T follicular helper cell (primary cell): Measurements from ENCODE around the gene SNED1.

Source experiments
- DNase-seq: peaks from one replicate; pipeline ENCODE4 v3.0.0-alpha.2; 2020; ENCODE audit warnings: low read depth

The SNED1 gene

GRCh38 chr2:241006412-241006811, 8.0 kb downstream of the SNED1 start:
- DNase-seq: no peak

GRCh38 chr2:241007111-241007510, 8.7 kb downstream of the SNED1 start:
- DNase-seq: no peak

- no peak for DNase-seq
These were observed 9.7 kb downstream of the SNED1 start for GRCh38 chr2:241007880-241008710.

- no peak for DNase-seq
These were observed 10.3 kb downstream of the SNED1 start for GRCh38 chr2:241008711-241009121.

- no peak for DNase-seq
These were observed 10.8 kb downstream of the SNED1 start for GRCh38 chr2:241009191-241009590.

DNA sequence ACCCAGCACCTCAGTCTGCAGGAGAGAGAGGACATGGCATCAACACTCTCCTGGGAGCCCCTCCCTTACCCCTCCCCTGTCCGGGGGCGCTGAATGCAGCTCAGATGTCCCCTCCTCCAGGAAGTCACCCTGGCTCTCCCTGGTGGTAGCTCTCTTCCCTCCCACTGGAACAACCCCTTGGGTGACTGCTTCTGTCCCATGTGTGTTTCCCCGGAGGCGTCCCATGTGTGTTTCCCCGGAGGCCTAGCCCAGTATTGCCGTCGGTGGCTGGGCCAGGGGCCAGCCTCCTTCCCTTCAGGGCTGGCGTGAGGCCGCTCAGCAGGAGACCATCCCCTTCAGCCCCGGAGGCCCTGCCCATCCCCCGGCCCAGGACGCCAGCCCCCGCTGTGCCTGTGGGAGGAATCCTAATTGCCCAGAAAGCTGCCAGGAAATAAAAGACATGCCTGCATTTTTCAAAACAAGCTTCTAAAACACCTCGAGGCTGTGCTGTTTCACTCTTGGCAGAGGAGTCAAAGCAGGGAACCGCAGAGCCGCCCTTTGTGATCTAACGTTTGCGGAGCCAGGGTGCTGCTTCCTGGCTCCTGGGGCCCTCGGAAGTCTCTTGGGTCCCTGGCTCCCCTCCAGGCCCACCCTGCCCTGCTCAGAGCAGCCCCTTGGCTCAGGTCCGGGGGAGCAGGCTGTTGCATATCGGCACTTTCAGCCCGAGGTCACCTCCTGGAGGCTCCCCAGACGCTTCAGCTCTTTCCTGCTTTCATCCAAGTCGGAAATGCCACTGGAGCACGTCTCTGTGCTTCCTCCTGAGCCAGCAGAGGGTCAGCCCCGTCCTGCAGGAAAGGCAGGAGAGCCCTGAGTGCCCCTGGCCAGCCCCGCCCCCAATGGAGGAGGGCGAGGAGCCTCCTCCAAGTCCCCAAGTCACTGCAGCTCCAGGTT, 11.4 kb downstream of the SNED1 start:
- no peak for DNase-seq

GRCh38 chr2:241010531-241011295, 12.3 kb downstream of the SNED1 start:
- no peak for DNase-seq

DNA sequence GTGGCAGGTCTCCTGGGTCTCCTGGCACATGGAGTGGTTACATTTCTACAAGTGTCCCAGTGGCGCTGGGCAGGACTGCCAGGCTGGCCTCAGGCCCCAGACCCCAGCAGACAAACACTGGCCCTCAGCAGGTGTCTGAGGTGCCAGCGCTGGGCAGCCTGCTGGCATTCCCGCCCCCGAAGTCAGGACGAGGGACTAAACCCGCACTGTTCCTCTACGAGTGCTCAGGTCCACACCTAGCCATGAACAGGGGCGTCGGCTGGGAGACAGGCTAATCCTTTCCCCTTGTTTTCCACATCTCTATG, 12.8 kb downstream of the SNED1 start:
- no peak for DNase-seq

- no peak for DNase-seq
These were observed 13.5 kb downstream of the SNED1 start for GRCh38 chr2:241011751-241012510.

GRCh38 chr2:241014224-241014623, 15.8 kb downstream of the SNED1 start:
- no peak for DNase-seq

GRCh38 chr2:241014764-241015163, 16.3 kb downstream of the SNED1 start:
- no peak for DNase-seq

GRCh38 chr2:241015439-241015838, 17.0 kb downstream of the SNED1 start:
- DNase-seq: no peak

DNA sequence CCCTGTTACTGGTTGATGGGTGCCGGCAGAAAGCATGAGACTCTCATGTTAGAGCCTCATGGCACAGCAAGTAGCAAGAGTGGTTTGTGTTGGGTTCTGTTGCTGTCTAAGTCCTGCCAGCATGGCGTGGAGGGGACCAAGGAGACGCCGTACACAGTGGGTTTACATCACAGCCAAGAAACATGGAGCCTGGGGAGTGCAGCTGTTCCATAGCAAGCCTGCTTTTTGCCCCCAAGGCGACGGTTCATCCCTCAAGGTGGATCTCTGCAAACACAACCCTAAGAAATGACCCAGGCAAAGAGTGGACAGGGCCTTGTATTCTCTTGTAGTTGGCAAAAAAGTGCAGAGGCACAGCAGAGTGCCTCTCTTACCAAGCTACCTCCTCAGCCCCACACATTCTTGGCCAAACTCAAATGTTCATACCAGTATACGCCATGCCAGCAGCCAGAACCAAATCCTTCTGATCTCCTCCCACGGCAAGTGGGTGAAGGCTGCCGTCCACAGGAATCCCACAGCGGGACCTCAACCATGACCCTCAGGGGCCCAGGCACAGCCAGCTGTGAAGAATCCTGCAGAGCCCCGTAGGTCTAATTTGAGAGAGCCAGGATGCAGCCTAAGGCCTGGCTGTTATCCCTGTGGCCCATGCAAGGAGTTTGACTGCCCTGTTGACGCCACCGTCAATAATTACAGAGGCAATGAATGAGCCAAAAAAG, 19.0 kb downstream of the SNED1 start:
- DNase-seq: no peak

- DNase-seq: no peak
These were observed 19.9 kb downstream of the SNED1 start for GRCh38 chr2:241018051-241018891.

- no peak for DNase-seq
These were observed 21.2 kb downstream of the SNED1 start for GRCh38 chr2:241019441-241020139.

DNA sequence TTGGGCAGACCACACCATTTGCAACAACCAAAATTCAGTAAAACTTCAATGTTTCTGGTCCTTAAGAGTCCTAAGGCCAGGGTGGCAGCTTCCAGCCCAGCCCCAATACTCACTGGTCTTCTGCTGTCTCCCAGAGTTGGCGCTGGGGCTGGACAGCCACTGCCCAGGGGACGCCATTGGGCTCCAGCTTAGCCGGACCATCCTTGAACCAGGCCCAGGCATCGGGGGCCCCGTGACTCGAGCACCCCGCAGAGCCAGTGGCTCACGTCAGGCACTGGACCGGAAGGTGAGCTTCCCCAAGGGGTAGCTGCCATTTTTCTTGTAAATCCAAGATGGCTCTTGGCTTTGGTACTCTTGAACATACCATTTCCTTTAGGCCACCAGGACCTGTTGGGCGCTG, 21.8 kb downstream of the SNED1 start:
- no peak for DNase-seq

DNA sequence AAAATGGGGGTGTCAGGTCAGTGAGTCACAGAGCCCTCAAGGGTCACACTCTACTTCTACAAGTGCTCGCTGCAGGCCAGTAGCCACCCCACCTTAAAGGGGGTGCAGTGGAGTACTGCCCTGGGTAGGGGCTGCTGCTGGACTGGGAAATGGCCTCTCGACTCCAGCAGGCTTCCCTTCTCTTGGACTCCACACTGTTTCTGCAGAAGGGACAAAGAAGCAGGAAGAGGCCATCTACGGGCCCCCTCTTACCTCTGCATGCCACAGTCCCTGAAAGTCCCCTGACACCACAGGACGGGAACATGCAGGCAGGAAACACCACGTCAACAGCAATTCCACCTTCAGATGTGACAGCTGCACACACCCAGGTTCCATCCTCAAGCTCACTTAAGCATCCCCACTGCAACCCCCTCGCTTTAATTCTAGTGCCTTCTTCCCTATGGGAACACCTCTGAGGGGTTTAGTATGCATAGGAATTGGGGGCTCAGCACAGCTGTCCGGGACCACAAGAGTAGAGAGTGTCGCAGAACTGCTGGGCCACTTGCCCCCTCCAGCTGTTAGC, 22.3 kb downstream of the SNED1 start:
- DNase-seq: no peak

DNA sequence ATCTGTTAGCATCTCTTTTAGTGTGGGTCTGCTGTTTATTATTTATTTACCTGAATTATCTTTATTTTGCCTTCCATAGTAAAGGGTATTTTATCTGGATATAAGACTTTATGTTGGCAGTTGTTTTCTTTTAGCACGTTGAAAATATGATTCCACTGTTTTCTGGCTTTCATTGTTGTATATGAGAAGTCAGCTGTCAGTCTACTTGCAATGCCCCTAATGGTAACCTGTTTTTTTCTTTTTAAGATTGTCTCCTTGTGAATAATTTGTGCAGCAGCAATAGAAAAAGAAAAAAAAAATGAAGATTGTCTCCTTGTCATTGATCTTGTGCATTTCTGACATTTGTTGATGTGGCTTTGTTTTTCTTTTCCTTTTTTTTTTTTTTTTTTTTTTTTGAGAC, 27.2 kb downstream of the SNED1 start:
- no peak for DNase-seq
